ENCODE measurements around the gene SOCS3.

SOCS3 gene

DNA sequence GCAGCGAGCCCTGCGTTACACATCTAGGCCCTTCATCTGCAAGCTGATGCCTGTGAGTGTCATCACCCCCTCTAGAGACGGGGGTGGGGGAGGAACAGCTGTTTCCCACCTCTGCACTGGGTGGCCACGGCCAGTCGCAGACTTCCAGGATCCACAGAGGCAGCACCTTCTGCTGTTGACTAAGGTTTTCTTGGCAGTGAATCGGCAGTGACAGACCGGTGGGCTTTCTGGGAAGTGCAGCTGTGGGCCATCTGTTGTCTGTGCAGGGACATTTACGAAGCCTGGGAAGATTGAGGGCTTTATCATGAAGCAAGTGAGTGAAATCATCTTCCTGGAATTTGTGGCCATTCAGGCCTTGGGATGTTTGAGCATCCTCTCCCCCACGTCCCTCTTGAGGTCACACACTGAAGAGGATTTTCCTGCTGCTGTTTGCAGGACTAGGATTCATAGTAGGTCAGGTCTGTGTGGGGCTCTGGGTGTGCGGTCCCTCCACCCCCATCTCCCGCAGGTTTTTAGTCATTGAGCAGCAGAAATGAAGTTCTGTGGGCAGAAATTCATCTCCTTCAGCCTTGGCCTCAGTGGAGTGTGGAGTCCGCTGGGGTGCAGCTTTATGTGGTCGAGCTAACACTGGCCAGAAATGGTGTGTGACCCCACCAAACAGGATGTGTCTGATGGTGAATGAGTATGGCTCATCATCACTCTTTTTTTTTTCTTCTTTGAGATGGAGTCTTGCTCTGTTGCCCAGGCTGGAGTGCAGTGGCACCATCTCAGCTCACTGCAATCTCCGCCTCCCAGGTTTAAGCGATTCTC lies 30.6 kb upstream of the SOCS3 start:
- peak; percentile 99 for DNase-seq

DNA sequence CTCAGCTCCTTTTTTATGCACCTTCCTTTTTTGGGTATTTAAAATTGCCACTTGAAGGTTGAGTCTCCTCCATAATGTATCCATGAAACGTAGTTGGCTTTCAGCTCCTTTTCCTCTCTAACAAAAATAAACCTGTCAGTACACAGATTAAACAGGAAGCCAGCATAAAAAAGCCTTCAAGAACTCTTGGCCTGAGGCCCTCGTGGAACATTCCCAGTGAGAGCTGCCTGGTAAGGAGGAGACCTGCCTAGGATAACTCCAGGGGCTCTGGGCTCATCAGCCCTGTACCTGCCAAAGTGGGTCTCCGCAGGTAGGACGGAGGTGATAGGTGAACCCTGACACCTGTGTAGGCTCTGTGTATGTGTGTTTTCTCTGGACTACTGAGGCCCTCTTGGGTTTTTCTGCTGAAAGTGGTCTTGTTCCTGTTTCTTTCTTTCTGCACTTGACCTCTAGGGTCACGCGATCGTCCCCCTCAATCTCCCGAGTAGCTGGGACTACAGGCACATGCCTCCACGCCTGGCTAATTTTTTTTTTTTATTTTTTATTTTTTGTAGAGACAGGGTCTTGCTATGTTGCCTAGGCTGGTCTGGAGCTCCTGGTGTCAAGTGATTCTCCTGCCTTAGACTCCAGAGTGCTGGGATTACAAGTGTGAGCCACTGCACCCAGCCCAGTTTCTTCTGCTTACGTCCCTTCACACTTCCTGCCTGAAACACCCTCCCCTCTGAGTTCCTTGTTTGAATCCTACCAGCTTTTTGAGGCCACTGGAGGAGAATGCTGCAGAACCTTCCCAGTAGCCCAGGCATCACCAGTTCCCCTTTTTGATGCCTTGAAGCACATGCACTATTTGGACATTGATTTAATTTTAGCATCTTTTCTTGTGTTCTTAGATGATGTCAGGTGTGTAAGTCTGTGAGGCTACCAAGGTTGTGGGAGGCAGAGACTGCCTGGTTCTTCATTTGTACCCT lies 28.4 kb upstream of the SOCS3 start:
- no peak for DNase-seq

DNA sequence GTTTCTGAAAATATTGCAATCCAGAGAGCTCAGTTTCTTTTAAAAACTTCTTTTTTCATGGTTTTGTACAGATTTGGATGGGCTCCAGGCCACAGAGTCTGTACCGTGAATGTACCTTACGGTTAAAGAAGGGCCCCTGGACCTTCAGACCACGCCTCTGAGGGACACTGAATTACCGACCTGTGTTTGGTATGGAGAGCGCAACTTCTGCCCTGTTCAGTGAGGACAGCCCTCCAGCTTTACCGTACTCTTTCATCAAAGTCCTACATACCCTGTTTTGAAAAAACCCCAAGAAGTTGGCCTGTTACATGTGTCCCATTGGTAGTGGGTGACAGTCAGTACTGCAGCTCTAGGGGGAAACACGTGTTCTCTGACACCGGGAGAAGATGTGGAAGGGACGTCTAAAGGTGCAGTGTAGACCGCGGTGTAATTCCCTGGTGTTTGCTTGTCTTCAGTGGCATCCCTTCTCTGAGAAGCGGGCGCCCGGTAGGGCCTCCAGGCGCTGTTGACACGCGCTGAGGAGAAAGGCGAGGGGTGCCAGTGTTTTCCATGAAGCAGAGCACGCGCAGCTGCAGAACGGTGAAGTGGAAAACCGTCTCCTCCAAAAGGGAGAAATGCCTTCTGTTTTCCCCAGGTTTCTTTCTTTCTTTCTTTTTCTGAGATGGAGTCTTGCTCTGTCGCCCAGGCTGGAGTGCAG lies 24.8 kb upstream of the SOCS3 start:
- no peak for DNase-seq

DNA sequence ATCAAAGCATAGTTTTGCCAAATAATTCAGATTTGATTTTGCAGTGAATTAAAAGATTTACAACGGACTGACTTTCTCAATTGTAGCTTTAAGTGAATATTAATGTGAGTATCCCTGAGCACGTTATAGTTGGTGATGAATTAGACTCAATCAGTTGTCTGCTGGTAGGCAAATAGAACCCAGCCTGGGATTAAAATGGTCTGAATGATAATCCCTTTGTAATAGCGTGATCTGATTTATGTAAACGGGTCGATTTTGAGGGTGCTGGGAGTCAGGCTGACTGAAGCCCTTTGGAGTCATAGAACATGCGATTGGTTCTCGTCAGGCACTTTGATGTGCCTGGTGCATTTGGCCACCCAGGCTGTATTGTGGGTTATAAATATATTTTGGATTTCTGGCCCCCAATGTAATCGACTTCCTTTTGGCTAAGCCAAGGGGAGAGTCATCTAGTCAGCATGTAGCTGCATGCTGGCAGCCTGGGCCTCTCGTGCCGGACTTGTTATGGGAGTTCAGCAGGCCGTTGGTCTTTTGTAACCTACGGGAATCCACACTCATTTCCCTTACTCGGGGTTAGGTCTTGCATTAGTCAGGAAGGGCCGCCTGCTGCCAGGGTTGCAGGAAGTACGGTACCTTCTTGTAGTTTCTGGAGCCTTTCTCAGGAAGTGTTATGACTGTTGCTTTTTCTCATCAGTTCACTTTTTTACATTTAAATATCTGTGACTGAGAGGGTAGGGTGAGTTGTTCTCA lies 24.0 kb upstream of the SOCS3 start:
- DNase-seq, result peak; percentile 100

DNA sequence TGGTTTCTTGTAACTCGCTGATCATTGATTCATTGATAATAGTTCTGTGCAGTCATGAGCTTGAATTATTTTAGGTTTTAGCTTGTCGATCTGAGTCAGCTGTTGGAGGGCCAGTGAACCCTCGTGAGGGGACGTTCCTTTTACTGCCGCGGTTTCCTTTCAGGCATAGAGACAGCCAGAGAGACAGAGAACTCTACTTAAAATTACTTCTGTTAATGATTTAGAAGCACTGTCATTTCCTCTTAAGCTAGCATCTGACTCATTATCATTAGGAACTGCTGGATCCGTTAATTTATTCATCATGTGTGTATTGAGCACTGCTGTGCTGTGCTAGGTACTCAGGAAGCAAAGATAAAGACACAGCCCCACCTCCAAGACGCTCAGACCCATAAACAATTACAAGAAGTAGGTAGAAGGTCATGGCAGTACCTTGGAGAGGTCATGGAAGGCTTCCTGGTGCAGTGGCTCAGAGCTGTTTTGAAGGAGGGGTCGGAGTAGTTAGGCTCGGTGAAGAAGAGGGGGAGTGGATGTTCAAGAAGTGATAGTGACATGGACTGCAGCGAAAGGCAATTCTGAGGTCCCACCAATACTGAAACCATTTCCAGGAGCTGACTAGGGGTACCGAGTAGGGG lies 21.8 kb upstream of the SOCS3 start:
- DNase-seq, result no peak

DNA sequence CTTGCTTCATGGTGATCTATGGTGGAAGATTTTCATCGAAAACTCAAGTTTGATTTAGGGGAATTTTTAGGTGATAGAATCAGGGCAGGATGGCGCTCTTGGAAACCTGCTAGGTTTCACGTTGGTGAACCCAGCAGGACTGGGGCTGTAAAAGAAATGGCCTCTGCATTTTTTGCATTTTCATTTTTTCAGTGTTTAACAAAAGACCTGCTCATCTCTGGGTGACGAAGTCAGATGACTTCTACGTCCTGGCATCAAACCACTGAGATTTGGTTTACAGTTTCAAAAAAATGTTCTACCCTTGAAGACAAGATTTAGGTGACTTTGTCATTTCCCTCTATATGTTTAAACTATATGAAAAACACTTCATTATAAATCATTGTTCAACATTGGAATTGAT lies 20.5 kb upstream of the SOCS3 start:
- no peak for DNase-seq

DNA sequence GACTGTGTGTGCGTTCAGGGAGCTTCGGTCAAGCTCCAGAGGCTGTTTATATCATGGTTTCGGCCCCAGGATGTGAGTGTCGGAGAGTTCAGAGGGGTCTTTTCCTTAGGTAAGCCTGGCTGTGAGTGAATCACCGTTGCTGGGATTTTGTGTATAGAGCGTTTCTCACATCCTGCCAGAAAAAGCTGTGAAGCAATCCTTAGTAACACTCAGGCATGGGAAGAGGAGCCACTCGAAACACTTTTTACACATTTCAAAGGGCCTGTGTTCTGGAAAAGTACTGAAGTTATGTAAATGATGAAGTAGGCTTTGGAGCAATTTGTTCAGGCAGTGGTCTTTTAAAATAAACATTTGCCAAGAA lies 19.2 kb upstream of the SOCS3 start:
- DNase-seq, result peak; percentile 87

DNA sequence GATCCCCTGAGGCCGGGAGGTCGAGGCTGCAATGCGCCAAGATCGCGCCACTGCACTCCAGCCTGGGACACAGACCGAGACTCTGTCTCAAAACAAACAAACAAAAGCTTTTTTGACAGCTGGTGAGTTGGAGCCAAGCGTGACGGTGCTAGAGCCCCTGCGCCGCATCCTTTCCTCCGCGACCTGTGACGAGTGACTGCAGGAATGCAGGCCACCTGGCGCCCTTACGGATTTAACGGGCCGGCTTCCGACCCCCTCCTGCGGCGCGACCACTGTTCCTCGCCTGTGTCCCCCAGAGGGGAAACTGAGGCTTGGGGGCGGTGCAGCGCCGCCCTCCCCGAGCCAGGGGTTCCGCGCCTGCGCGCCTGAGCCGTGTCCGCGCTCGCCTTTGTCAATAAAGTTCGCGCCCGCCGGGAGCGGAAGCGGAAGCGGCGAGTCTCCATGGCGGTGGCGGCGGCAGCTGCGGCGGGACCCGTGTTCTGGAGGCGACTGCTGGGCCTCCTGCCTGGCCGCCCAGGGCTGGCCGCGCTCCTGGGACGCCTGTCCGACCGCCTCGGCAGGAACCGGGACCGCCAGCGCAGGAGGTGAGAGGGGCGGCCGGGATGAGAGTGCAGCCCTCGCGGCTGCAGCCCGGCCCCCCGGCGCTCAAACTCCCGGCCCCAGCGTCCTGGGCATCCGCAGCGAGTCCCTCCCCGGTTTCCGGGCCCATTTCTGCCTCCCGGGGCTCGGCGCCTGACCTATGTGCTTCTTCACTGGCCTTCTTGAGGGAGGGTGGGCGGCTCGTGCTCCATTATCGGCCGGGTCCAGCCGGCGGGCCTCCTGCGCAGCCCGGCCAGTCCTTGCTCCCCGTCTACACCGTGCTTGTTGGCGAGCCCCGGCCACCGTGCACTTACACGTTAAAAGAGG lies 18.6 kb upstream of the SOCS3 start, which contains the start of gene PGS1:
TSS of gene PGS1 (plus strand) at position 425 of the 906 bp plus-strand sequence. CDS start at position 442, 17 bp downstream.
- peak; percentile 76 for DNase-seq

DNA sequence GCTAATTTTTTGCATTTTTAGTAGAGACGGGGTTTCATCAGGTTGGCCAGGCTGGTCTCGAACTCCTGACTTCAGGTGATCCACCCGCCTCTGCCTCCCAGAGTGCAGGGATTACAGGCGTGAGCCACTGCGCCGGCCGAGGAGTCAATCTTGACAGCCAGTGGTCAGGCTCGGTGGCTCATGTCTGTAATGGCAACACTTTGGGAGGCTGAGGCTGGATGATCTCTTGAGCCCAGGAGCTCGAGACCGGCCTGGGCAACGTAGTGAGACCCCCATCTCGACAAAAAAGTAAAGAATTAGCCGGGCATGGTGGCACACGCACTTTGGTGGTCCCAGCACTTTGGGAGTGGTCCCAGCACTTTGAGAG lies 18.0 kb upstream of the SOCS3 start:
- DNase-seq, result no peak

DNA sequence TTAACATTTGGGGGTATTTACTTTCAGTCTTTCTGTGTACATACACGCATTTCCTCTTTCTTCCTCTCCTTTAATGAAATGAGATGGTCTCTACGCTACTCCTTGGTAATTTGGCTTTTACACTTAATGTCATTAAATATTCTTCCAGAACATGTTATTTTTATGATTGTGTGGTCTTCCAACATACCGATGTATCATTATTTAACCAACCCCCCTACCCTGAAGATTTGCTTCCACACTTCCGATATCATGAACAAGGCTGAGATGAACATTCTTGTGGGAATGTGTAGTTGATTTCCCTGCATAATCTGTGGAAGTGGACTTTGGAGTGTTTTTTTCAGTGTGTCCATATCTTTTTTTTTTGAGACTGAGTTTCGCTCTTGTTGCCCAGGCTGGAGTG lies 16.3 kb upstream of the SOCS3 start:
- no peak for DNase-seq

DNA sequence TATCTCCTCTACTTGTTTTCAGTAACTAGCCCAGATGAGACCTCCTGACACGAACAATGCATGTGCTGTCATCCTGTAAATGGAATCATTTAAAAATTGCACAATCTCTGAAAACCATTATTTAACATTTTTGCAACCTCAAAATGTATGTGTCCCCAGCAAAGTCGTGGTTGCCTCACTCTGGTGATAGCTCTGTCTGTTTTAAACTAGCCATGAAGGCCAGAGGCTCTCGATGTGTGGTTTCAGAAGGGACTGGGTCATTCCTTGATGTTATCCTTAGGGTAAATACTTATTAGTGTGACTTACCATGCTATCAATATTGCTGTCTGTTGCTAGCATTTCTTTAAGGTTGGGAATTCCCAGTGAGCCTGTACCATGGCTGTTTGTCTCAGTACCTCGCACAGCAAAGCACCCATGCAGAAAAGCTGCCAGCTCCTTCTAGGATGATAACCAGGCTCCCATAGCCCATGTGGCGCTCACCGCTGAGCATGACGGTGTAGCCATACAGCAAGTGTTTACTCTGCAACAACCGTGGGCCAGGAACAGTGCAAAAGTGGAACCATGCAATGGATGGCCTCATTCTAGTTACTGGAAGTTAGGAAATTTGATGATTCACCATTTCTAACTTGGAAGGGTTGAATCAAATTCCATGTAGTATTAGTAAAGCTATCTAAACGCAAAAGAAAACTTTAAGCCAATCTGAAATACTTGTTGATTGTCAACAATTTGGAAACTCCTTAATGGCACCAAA lies 15.7 kb upstream of the SOCS3 start:
- peak; percentile 93 for DNase-seq

DNA sequence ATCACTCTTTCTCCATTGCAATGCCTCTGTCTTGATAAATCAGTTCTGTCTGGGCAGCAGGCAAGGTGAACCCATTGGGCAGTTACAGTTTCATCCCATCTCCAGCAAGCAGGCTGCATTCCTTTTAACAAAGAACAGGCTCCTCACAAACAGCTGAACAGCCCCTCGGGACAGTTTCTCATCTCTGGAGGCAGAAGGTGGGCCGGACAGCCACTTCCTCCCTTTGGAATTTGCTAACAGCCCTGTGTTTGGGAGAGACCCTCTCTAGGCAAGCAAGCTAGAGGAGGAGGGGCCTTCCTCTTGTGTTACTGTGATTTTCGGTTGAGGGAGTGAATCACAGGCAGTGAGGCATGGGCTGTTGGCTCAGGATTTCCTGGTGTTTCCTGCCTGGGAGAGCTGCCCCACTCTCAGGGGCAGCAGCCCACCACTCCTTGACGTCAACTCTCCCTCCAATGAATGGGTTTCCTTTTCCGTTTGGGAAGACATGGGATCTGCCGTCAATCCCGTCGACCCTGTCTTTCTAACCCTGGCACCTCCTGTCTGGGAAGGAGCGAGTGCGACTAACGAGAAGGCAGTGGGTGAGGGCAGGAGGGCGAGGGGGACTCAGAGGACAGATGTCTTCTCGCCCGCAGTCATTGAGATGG lies 14.9 kb upstream of the SOCS3 start:
- DNase-seq, result peak; percentile 44

DNA sequence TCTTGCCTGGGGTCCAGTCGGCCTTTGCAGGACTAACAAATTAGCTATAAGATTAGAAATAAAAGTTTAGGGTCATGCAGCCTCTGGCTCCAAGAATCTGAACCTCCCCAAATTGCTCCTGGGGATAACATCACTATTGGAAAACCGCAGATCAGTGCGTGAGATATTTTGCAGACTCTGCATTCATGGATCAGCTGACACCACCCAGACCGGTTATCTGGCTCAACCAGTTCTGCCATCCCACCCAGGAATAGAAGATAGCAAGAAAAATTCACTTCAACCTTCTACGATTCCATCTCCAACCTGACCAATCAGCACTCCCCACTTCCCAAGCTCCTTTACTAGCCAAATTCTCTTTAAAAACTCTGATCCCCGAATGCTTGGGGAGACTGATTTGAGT lies 14.3 kb upstream of the SOCS3 start:
- DNase-seq, result no peak

DNA sequence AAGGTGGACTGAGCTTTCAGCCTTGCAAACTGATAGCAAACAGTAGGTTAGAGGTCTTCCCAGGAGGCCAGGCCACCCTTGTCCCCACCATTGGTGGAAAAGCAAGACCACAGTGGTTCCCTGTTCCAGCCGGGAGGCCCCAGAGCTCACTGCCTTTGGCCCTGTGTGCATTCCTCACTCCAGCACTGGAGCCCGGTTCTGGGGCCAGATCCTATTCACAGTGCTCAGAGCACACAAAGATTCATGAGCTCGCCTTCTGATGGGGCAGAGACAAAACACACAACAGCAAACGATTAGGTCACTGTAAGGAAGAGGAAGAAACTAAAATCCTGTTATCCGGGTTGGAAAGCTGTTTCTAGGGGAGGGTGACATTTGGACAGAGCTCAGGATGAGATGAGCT lies 13.0 kb upstream of the SOCS3 start:
- DNase-seq, result no peak

DNA sequence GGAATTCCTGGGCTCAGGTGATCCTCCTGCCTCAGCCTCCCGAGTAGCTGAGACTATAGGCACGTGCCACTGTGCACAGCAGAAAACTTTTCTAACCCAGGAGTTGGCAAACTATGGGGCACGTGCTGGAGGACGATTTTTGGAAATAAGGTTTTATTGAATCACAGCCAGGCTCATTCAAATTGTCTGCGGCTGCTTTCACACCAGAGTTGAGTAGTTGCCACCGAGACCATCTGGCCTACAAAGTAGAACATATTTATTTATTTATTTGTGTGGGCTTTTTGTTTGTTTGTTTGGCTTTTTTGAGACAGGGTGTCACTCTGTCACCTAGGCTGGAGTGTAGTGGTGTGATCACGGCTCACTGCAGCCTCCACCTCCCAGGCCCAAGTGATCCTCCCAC lies 11.2 kb upstream of the SOCS3 start:
- no peak for DNase-seq

DNA sequence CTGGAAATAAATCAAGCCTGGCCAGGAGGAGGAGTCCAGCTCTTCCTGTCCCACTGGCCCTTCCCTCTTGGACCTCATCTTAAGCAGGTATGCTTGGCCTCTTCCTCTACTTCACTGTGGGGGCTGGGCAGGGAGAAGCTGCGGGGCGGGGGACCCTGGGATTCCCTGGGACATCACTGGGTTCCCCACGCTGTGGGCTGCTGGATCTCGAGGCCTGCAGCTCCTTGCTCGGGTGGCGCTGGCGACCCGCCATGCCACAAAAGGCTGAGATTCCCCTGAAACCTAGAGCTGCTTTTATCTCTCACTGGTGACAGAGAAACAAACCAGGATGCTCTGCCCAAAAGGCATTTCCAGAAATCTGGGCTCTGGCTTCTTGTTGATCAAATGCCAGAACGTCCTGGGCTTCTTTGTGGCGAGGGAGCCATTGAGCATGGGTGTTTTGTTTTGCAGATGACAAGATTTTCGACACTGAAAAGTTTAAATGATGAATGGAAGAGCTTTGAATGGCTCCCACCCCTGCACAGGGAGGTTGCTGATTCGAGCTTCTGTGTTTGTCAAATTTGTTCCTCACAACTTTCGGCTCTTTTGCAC lies 10.0 kb upstream of the SOCS3 start:
- DNase-seq, result no peak

DNA sequence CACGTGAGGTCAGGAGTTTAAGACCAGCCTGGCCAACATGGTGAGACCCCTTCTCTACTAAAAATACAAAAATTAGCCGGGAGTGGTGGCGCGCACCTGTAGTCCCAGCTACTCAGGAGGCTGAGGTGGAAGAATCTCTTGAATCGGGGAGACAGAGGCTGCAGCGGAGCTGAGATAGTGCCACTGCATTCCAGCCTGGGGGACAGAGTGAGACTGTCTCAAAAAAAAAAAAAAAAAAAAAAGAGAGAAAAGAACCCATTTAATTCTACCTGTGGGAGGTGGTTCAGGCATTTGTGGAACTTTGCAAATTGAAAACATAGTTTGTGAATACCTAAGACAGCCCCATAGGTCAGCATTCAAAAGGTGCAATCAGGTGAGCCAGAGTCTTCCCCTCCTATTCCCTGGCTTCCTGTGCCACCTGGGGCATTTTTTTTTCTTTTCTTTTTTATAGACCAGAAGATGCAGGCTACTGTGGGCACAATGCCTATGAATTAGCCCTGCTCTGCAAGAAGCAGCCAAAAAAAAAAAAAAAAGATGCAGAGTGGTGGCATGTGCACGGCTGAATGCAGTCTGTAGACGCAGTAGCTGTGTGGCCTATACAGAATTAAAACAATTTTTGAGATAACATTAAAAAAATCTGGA lies 9.1 kb upstream of the SOCS3 start:
- no peak for DNase-seq

DNA sequence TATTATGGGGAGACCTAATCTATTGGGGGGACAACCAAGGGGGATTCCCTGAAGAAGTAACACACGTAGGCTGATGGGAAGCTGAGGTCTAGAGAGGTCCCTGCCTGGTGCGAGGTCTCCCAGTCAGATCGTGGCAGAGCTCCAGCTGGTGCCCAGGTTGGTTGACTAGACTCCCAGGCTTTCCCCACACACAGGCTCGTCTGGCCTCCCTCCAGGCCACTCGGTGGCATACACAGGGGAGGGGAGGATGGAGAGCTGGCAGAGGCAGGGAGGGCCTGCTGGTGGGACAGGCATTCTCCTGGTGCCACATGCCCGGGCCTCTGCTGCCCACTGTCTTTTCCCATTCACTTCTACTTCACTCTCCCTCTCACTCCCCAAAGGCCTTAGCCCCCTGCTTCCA lies 8.5 kb upstream of the SOCS3 start:
- DNase-seq, result no peak

DNA sequence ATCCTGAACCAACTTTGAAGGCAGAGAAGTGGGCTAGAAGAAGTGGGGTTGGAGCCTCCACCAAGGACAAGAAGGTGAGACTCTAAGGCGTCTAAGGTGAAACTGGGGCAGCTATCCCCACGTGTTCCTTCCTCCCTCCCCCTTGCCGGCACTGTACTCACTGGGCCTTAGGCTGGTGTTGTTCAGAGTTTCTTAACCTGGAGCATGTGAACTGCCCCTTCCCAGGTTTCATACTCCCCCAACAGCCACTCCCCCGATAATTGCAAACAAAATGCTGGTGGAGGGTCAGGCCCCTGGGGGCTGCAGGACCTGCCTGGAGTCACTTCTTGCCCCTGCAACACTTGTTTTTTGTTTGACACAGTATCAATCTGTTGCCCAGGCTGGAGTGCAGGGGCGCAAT lies 7.3 kb upstream of the SOCS3 start:
- no peak for DNase-seq

All from HCEC 1CT (cell line).